Liver (tissue), 9 donors: Measurements from ENCODE around the gene VWC2. TPM values are rescaled to one million over a fixed set of nuclear protein-coding genes. Genes with fewer than 3 reads are reported as not detected.

Source experiments
- DNase-seq: peaks from one replicate; pipeline ENCODE4 v3.0.0-alpha.2; 2017; ENCODE audit warnings: low spot score
- H3K27ac ChIP-seq, 2 donors: one replicate each; pipeline ENCODE4 v1.7.0; 2013; ENCODE audit warnings: inconsistent platforms in 2 of 2, low read length in 2 of 2, control low read depth in 1 of 2, low read depth in 1 of 2, mild to moderate bottlenecking in 1 of 2
- H3K27me3 ChIP-seq, 4 donors: one replicate each; pipeline versions ENCODE4 v1.6.1 to v1.7.0; 2013; ENCODE audit warnings: low read length in 3 of 4, inconsistent platforms in 1 of 4, mild to moderate bottlenecking in 1 of 4, moderate library complexity in 1 of 4; ENCODE audit not compliant: control insufficient read depth in 4 of 4, insufficient read depth in 4 of 4
- H3K36me3 ChIP-seq, 4 donors: one replicate each; pipeline versions ENCODE4 v1.6.1 to v1.7.0; 2013; ENCODE audit warnings: low read length in 3 of 4, mild to moderate bottlenecking in 3 of 4, low read depth in 1 of 4, moderate library complexity in 1 of 4; ENCODE audit not compliant: control insufficient read depth in 4 of 4, insufficient read depth in 3 of 4
- H3K4me1 ChIP-seq, 4 donors: one replicate each; pipeline versions ENCODE4 v1.6.1 to v1.7.0; 2013; ENCODE audit warnings: low read length in 3 of 4, mild to moderate bottlenecking in 3 of 4, moderate library complexity in 1 of 4; ENCODE audit not compliant: control insufficient read depth in 4 of 4, insufficient read depth in 4 of 4
- H3K4me3 ChIP-seq, 3 donors: one replicate each; pipeline versions ENCODE4 v1.6.1 to v1.7.0; 2013; ENCODE audit warnings: low read length in 3 of 3, control low read depth in 1 of 3, low read depth in 1 of 3, mild to moderate bottlenecking in 1 of 3
- H3K9ac ChIP-seq, 2 donors: one replicate each; pipeline ENCODE4 v1.7.0; 2013; ENCODE audit warnings: low read length in 2 of 2, mild to moderate bottlenecking in 2 of 2, moderate library complexity in 2 of 2, control low read depth in 1 of 2, low read depth in 1 of 2
- H3K9me3 ChIP-seq, 4 donors: one replicate each; pipeline versions ENCODE4 v1.6.1 to v1.7.0; 2013; ENCODE audit warnings: low read length in 3 of 4; ENCODE audit not compliant: control insufficient read depth in 4 of 4
- ATF3 ChIP-seq: IDR thresholded peaks from 2 replicates; pipeline ENCODE4 v1.6.1; 2016; ENCODE audit warnings: antibody characterized with exemption
- CTCF ChIP-seq: fragments of 150-350 bp; IDR thresholded peaks from 2 replicates; pipeline ENCODE4 v1.5.1; 2017; ENCODE audit warnings: improper control_type of control experiment, low read depth, low read length; ENCODE audit not compliant: missing input control
- EGR1 ChIP-seq, 2 donors: IDR thresholded peaks; 2 replicates each; pipeline ENCODE4 v1.6.1; 2016 to 2018; ENCODE audit warnings: antibody characterized with exemption in 2 of 2, low read depth in 2 of 2
- FOXA1 ChIP-seq: IDR thresholded peaks from 2 replicates; pipeline ENCODE4 v1.6.1; 2016; ENCODE audit warnings: antibody characterized with exemption
- FOXA2 ChIP-seq: IDR thresholded peaks from 2 replicates; pipeline ENCODE4 v1.6.1; 2016; ENCODE audit warnings: antibody characterized with exemption
- GABPA ChIP-seq, 2 donors: IDR thresholded peaks in 1 of 2; conservative IDR thresholded peaks in 1 of 2; 2 replicates each; pipeline ENCODE4 v1.6.1; 2016; ENCODE audit warnings: antibody characterized with exemption in 2 of 2, mild to moderate bottlenecking in 1 of 2, moderate library complexity in 1 of 2
- HNF4A ChIP-seq, 2 donors: conservative IDR thresholded peaks; 2 replicates each; pipeline ENCODE4 v1.6.1; 2016; ENCODE audit warnings: antibody characterized with exemption in 2 of 2, mild to moderate bottlenecking in 2 of 2
- HNF4G ChIP-seq: IDR thresholded peaks from 2 replicates; pipeline ENCODE4 v1.6.1; 2016; ENCODE audit warnings: antibody characterized with exemption
- JUND ChIP-seq, 2 donors: IDR thresholded peaks; 2 replicates each; pipeline ENCODE4 v1.6.1; 2016; ENCODE audit warnings: antibody characterized with exemption in 2 of 2
- MAX ChIP-seq: IDR thresholded peaks from 2 replicates; pipeline ENCODE4 v1.6.1; 2016; ENCODE audit warnings: antibody characterized with exemption
- NR2F2 ChIP-seq: IDR thresholded peaks from 2 replicates; pipeline ENCODE4 v1.6.1; 2016; ENCODE audit warnings: antibody characterized with exemption
- RAD21 ChIP-seq, 2 donors: IDR thresholded peaks; 2 replicates each; pipeline ENCODE4 v1.6.1; 2016; ENCODE audit warnings: antibody characterized with exemption in 2 of 2, mild to moderate bottlenecking in 2 of 2
- REST ChIP-seq: IDR thresholded peaks from 2 replicates; pipeline ENCODE4 v1.6.1; 2016; ENCODE audit warnings: antibody characterized with exemption, mild to moderate bottlenecking
- RXRA ChIP-seq, 2 donors: IDR thresholded peaks; 2 replicates each; pipeline ENCODE4 v1.6.1; 2017 to 2018; ENCODE audit warnings: antibody characterized with exemption in 2 of 2, mild to moderate bottlenecking in 1 of 2
- SP1 ChIP-seq: IDR thresholded peaks from 2 replicates; pipeline ENCODE4 v1.6.1; 2018; ENCODE audit warnings: antibody characterized with exemption, mild to moderate bottlenecking
- TAF1 ChIP-seq: conservative IDR thresholded peaks from 2 replicates; pipeline ENCODE4 v1.6.1; 2016; ENCODE audit warnings: antibody characterized with exemption, mild to moderate bottlenecking
- YY1 ChIP-seq: IDR thresholded peaks from 2 replicates; pipeline ENCODE4 v1.6.1; 2016; ENCODE audit warnings: antibody characterized with exemption, mild to moderate bottlenecking
- ZBTB33 ChIP-seq: IDR thresholded peaks from 2 replicates; pipeline ENCODE4 v1.6.1; 2016; ENCODE audit warnings: antibody characterized with exemption
- WGBS: extraction: QIAGEN DNeasy Blood & Tissue Kit; methylation state at CpG from one replicate; pipeline ENCODE4 v1.1.7; 2013; 5-methylcytosine and 5-hydroxymethylcytosine counted together
- polyA plus RNA-seq, 2 donors: library from polyadenylated mRNA; stranded (reverse) in 1 of 2; unstranded in 1 of 2; fragments of 200-250 nt in 1 of 2; fragments of >200 nt in 1 of 2; fragmentation: Nextera tagmentation in 1 of 2; extraction: Ambion mirVana in 1 of 2; gene quantifications; one replicate each; pipeline versions ENCODE4 v1.2.1 to v1.2.3, GENCODE V29; 2013 to 2015
- total RNA-seq, 2 donors: library from RNA; depleted of rRNA; stranded (reverse); fragments of >200 nt; gene quantifications; one replicate each; pipeline ENCODE4 v1.2.3, GENCODE V29; 2014
- donor health status: healthy.
- donor health status: healthy.
- donor health status: healthy.
- donor health status: healthy.
- donor health status: healthy.

Gene VWC2
- total and polyA plus RNA-seq, 4 donors = not detected

- Histone ChIP-seq H3K36me3 (no peaks in the 10 kb centered on the region), H3K27ac (no peak overlapping the region), H3K4me1 (peaks cover 11 to 29% (median 21%) of the 10 kb centered on the region in 4 donors), H3K9ac (no peak overlapping the region), H3K4me3 (no peak overlapping the region), H3K9me3 (no peaks in the 10 kb centered on the region), H3K27me3 (peaks cover 2 to 11% (median 7%) of the 10 kb centered on the region in 4 donors)
- TF ChIP-seq REST (no peak), FOXA2 (no peak), HNF4A (conservative IDR thresholded peaks at IDR 0.05) (no peak), YY1 (no peak), NR2F2 (no peak), FOXA1 (no peak), MAX (no peak), GABPA (IDR thresholded peaks at IDR 0.05 in 1 of 2, conservative IDR thresholded peaks at IDR 0.05 in 1 of 2) (no peak), HNF4G (no peak), ATF3 (no peak), JUND (IDR thresholded peaks at IDR 0.05) (no peak), SP1 (no peak), TAF1 (no peak), ZBTB33 (no peak), RXRA (IDR thresholded peaks at IDR 0.05) (no peak), RAD21 (IDR thresholded peaks at IDR 0.05) (no peak), EGR1 (IDR thresholded peaks at IDR 0.05; ENCODE audit: low read depth in 2 of 2) (no peak)
- WGBS = 13% methylated on average over 2 of the region's 2 CpGs
- no peak for DNase-seq
Observed at GRCh38 chr7:49776994-49777393, 3.6 kb downstream of the VWC2 start.

GRCh38 chr7:49778731-49779270, 5.4 kb downstream of the VWC2 start:
- WGBS = 63% methylated on average over 3 of the region's 3 CpGs
- TF ChIP-seq REST (no peak), FOXA2 (no peak), HNF4G (no peak), CTCF (no peak), JUND (IDR thresholded peaks at IDR 0.05) (no peak), TAF1 (no peak), MAX (no peak), EGR1 (IDR thresholded peaks at IDR 0.05; ENCODE audit: low read depth in 2 of 2) (no peak), RAD21 (IDR thresholded peaks at IDR 0.05) (no peak)

More at GRCh38 chr7:49778731-49779270, 5.4 kb downstream of the VWC2 start:
- peaks cover 0 to 11% (median 7%) of the 10 kb centered on the region in 4 donors for H3K27me3 ChIP-seq
- H3K9me3 ChIP-seq = no peaks in the 10 kb centered on the region
- no peak overlapping the region for H3K4me3 ChIP-seq
- H3K36me3 ChIP-seq = no peaks in the 10 kb centered on the region
- no peak overlapping the region for H3K27ac ChIP-seq
- H3K4me1 ChIP-seq = peaks cover 7 to 19% (median 15%) of the 10 kb centered on the region in 4 donors
- no peak for DNase-seq
- H3K9ac ChIP-seq = no peak overlapping the region
